GM21619 (cell line): ENCODE results near the gene KLHL28.
"Not testable (repeated sequence)": the region's sequence is repeated elsewhere in the genome, so short reads cannot be mapped to it uniquely, and the experiment has no call there.

ENCODE experiments used
- ATAC-seq: cut with Tn5 transposase; IDR thresholded peaks from one replicate; pipeline ENCODE4 v1.9.1; 2021; ENCODE audit not compliant: unreplicated experiment

KLHL28 gene

GRCh38 chr14:44897041-44897844 is 64.5 kb downstream of the KLHL28 start:
- ATAC-seq: peak; percentile 89

GRCh38 chr14:44896275-44897040 is 65.3 kb downstream of the KLHL28 start:
- peak; percentile 1 for ATAC-seq

GRCh38 chr14:44895716-44896115 is 66.0 kb downstream of the KLHL28 start:
- ATAC-seq: no peak

GRCh38 chr14:44893535-44893934 is 68.2 kb downstream of the KLHL28 start:
- no peak for ATAC-seq

GRCh38 chr14:44891726-44892372 is 69.9 kb downstream of the KLHL28 start:
- not testable (repeated sequence) for ATAC-seq

- no peak for ATAC-seq
These were observed 71.9 kb downstream of the KLHL28 start for GRCh38 chr14:44889595-44890471.

- ATAC-seq: no peak
These were observed 74.2 kb downstream of the KLHL28 start for GRCh38 chr14:44887596-44887955.

- ATAC-seq: no peak
These were observed 74.7 kb downstream of the KLHL28 start for GRCh38 chr14:44886860-44887595.

- no peak for ATAC-seq
These were observed 81.0 kb downstream of the KLHL28 start for GRCh38 chr14:44880791-44881190.
